GM18873 (cell line): ENCODE data around the gene CYP3A7.
"Not testable (repeated sequence)": the region's sequence is repeated elsewhere in the genome, so short reads cannot be mapped to it uniquely, and the experiment has no call there.

ENCODE experiments used
- ATAC-seq: cut with Tn5 transposase; IDR thresholded peaks from one replicate; pipeline ENCODE4 v1.9.1; 2021; ENCODE audit warnings: mild to moderate bottlenecking, moderate library complexity, moderate number of reproducible peaks; ENCODE audit not compliant: unreplicated experiment, low FRiP score

The CYP3A7 gene

DNA sequence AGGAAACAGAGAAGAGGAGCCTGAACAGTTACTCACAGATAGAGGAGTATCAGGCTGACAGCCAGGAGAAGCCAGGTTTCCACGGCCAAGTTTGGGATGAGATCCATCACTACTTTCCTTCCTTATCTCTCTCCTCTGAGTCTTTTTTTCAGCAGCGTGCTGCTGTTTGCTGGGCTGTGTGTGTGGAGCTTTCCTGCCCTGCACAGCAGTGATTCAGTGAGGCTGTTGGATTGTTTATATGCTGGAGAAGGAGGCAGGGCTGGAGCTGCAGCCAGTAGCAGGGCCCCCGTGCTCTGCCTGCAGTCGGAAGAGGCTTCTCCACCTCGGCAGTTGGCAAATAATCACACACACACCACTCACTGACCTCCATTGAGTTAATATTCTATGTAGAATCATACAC, at the start of gene CYP3A7:
TSS of gene CYP3A7 (minus strand) at position 210 of the 400 bp plus-strand sequence. CDS start at position 107, 103 bp downstream.
- ATAC-seq: no peak

DNA sequence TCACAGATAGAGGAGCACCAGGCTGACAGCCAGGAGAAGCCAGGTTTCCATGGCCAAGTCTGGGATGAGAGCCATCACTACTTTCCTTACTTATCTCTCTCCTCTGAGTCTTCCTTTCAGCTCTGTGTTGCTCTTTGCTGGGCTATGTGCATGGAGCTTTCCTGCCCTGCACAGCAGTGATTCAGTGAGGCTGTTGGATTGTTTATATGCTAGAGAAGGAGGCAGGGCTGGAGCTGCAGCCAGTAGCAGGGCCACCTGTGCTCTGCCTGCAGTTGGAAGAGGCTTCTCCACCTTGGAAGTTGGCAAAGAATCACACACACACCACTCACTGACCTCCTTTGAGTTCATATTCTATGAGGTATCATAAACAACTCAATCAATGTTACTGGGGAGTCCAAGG, 49.0 kb upstream of the CYP3A7 start, which contains the start of gene CYP3A4:
TSS of gene CYP3A4 (minus strand) at position 178 of the 400 bp plus-strand sequence. CDS start at position 75, 103 bp downstream.
- ATAC-seq: no peak

DNA sequence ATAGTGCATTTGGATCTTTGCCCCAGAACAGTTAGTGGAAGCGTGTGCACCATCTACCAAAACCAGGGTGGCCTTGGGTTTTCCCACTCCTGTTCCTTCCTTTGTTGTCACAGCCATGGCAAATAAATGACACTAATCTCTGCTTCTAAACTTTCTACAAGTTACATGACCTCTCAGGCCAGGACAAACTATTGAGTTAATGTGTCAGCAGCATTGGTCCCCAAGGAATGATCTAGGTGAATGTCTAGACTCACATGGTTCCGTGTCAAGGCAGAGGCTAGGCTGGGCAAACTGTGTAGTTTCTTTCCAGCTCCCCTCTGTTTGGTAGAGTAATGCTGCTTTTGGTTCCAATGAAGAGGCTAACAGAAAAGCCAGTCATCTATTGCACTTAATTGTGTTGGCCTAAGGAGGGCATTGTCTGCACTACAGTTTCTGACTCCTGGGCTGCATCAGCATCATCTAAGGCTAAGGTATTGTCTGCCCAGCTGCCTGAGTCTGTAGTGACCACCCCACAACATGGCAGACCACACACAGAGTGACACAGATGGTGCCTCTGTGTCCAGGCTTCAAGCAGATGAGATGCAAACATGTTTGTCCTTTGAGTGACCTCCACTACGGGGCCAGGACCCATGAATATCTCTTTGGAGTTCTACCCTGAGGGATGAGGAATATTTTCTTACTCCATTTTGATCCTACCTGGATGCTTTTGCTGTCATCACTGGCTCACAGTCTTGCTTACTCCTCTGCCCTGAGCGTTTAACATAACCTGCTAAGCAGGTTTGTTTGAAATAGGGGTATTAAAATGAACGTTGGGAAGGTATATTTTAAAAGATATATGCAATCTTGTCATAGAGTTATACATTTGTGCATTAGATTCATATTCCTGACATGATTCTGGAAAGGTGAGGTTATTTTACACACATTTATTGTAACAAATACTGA, 47.3 kb upstream of the CYP3A7 start:
- ATAC-seq: no peak

DNA sequence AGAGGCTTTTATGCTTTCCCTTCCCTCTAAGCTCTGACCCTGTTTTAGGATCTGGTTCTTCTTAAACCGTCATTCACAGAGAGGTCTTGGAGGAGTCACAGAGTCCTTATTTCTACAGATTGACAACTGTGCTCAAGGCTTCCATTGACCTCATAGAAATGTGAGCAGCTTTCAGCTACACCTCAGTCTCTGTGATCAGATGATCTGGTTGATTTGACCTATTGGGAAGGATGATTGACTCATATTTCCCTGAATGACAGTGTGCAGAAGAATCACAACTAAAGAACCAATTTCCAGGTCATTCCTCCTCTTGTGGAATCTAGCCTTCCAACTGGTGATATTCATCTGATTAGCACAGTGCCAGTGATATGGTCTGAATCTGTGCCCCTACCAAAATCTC, 45.6 kb upstream of the CYP3A7 start:
- no peak for ATAC-seq

DNA sequence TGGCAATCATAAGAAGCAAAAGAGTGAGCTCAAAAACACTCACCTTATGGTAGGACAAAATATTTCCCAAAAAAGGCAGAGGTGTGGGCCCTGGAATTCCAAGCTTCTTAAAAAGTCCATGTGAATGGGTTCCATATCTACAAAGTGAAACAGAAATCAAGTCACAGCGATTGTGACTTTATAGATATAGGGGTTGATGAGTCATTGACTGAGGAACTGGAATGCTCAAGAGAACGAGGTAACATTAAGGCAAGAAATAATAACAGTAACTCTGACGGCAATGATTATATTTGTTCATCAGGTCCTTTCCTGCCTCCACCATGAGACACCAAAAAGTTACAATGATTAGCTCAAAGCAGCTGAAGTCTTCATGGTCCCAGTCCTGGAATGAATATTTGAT, 45.0 kb upstream of the CYP3A7 start:
- ATAC-seq: no peak

DNA sequence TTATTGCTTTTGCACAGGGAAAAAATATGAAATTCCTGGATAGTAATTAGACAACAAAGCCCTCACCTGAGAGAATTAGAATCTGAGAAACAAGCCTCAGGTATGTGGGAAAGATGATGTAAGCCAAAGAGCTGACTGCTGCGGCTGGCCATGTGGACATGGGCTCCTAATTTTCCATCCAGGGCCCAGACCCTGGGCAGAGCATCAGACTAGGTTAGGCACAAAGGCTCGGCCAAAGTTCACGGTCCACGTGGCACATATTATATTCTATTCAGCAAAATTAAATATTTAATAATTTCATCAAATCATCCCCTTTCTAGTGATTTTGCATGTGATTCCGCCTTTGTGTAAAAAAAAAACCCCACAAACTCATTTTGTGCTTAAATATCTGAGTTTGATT, 43.9 kb upstream of the CYP3A7 start:
- ATAC-seq: no peak

DNA sequence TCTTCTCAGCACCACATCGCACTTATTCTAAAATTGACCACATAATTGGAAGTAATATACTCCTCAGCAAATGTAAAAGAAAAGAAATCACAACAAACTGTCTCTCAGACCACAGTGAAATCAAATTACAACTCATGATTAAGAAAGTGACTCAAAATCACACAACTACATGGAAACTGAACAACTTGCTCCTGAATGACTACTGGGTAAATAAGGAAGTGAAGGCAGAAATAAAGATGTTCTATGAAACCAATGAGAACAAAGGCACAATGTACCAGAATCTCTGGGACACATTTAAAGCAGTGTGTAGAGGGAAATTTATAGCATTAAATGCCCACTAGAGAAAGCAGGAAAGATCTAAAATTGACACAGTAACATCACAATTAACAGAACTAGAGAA, 38.4 kb upstream of the CYP3A7 start:
- not testable (repeated sequence) for ATAC-seq

DNA sequence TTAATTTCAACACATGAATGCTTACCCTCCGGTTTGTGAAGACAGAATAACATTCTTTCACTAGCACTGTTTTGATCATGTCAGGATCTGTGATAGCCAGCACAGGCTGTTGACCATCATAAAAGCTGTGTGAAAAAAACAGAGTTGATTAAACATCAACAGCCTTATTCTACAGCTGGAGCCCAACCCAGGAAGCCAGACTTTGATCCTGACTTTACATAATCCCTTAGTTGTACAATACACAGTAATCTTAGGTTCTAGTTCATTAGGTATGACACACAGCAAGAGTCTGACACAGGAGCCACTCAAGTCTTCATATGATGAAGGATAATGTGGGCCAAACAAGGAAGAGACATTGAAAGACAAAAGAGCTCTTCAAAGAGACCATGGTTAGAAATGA, 37.6 kb upstream of the CYP3A7 start:
- no peak for ATAC-seq

DNA sequence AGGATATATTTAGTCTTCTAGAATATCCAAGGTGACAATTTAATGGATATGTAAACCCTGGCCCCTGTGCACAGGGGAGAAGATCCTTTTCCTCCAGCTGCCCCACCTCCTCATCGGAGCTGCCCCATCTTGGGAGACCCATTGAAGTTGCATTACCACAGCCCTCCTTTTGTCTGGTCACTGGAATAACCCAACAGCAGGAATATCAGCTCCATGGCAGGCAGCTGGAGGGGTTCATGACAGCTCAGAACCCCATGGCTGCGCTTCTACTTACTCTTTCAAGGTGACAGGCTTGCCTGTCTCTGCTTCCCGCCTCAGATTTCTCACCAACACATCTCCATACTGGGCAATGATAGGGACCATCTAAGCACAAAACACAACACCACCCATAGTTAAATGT, 34.5 kb upstream of the CYP3A7 start:
- ATAC-seq: not testable (repeated sequence)

DNA sequence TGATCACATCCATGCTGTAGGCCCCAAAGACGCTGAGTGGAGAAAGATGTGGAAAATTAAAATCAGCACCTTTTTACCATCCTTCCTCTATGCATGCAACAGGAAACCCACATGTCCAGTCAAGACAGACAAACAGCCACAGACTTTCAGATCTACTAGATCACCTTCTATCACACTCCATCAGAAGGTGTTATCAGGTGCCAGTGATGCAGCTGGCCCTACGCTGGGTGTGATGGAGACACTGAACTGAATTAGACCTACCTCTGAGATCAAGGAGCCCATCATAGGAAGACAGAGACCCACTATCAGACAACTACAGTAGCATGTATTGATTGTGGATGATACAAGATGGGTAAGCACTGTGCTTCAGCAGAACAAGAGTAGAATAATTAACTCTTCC, 33.5 kb upstream of the CYP3A7 start:
- ATAC-seq: no peak

DNA sequence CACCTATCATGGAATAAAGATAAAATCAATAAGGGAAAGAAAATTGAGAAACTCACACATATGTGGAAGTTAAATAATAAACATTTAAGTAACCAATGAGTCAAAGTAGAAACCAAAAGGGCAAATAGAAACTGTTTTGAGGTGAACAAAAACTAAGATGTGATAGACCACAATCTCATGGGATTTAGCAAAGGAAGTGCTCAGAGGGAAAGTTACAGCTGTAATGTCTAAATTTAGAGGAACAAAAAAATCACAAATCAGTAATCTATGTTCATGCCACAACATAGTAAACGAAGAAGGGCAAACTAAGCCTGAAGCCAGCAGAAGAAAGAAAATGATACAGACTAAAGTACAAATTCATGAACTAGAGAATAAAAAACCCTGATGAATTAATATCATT, 32.7 kb upstream of the CYP3A7 start:
- ATAC-seq: peak; percentile 79

DNA sequence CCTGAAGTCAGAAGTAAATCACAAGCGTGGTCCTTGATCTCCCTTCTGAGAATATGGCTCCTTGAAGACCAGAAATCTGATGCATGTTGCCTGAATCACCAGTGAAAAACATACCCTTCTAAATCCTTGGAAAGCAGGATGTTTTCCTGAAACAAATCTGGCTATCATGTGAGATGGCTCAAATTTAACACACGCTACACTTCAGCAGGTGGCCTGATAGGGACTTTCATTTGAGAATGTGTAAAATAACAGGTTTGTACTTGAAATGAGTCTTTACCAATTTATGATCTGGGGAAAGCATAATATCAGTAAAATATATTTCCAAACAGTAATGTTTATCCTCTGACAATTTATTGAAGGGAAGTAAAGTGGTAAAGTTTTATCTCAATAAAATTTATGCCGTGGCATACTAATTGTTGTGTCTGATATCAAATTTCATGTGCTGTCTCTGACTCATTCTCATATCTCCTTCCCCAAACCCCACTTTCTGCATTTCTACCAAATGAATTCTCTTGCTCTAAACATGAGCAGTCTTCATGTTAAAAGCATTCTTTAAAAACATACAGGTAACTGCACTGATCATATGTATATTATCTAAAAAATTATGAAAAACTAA, 31.6 kb upstream of the CYP3A7 start:
- no peak for ATAC-seq

DNA sequence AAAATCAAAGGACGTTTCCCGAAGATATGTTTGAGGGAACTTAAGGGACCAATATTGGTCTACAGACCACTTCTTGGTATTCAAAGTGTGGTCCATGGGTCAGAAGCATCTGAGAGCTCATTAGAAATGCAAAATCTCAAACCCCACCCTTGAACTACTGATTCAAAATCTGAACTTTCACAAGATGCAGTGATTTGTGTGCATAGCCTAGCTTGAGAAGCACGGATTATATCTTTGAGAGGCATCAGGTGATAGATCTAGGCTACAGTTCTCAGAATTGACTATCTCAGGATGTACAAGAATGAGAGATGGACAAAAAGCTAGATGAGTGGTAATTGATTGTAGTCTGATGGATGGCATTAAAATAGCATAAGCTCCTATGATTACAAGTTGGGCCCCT, 29.5 kb upstream of the CYP3A7 start:
- ATAC-seq: no peak

DNA sequence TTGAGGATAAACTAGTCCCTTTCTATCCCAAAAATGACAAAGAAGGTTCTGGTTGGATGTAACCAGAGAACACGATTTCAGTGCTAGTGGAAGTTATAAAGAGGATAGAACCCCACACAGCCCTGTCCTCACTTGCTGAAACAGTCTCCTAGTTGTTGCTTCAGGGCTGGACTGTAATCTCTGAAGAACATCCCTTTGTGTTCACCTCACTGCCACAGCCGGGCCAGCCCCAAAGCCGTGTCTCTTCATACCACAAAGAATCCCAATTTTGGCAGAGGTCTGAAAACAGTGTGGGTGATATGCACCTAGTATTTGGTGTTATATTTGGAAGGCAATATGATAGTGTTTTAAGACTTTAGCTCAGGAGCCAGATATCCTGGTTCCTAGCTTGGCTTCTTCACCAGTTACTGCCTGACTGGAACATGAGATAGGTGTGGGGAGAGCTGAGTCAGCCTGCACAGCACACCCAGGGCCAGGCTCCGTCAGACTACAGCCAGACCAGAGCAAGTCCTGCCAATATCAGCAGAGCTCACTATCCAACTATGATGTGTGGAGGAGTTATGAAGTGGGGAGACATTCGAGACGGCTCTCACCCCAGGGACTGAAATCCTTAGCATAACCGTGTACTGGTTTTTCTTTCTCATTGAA, 27.8 kb upstream of the CYP3A7 start:
- no peak for ATAC-seq

DNA sequence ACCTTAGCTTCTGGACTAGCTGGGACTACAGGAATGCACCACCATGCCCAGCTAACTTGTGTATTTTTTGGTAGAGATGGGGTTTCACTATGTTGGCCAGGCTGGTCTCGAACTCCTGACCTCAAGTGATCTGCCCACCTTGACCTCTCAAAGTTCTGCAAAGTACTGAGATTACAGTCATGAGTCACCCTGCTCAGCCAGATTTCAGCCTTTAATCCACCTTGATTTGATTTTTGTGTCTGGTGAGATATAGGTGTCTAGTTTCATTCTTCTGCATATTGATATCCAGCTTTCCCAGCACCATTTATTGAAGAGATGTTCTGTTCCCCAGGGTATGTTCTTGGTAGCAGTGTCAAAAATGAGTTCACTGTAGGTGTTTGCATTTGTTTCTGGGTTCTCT, 20.1 kb upstream of the CYP3A7 start:
- no peak for ATAC-seq

DNA sequence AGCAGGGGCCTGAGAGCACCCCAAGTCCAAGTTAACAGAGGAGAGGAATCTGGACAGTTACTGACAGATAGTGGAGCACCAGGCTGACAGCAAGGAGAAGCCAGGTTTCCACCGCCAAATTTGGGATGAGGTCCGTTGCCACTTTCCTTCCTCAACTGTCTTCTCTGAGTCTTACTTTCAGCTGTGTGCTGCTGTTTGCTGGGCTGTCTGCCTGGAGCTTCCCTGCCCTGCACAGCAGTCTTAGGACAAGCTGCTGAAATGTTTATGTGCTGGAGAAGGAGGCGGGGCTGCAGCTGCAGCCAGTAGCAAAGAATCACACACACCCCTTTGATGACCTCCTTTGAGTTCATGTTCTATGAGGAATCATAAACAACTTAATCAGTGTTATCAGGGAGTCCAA, 17.4 kb upstream of the CYP3A7 start:
- ATAC-seq: no peak

DNA sequence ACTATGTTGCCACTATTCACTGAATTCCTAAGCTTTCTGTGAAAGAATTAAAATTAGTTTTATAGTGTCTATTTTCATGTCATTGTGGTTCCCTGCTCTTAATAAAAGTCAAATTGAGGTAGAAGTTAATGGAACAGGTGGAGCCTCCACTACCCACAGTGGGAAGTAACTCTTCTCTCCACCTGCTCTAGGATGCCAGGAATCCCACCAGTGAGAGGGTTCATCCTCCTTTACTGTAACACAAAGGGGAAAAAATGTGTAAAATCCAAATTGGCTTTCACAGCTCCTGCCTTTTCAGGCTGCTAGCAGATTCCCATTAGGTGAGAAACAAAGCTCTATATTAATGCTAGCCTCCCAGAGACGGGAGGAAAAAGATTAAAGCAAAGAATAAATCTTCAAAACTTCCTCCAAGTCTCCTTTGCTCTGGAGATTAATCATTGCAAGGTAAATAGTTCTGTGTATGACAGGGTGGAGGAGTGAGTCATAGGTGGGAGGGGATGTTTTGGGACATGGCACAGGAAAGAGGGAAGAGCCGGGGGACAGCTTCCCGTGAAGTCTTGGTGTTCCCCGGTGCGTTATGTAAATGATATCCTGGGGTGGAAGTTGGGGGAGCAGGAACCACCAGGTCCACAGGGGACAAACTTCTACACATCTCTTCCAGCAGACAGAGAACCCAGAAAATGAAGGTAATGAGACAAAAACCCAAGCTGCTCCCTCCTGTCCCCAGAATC, 16.5 kb upstream of the CYP3A7 start:
- not testable (repeated sequence) for ATAC-seq

DNA sequence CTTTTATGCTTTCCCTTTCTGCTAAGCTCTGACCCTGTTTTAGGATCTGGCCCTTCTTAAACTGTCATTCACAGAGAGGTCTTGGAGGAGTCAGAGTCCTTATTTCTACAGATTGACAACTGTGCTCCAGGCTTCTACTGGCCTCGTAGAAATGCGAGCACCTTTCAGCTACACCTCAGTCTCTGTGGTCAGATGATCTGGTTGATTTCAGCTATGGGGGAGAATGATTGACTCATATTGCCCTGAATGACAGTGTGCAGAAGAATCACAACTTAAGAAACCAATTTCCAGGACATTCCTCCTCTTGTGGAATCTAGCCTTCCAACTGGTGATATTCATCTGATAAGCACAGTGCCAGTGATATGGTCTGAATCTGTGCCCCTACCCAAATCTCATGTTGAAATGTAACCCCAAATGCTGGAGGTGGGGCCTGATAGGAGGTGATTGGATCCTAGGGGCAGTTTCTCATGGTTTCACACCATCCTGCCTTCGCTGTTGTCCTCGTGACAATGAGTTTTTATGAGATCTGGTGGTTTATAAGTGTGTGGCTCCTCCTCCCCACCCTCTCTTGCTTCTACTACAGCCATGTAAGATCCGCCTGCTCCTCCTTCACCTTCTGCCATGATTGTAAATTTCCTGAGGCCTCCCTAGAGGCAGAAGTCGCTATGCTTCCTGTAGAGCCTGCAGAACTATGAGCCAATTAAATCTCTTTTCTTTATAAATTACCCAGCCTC, 14.0 kb upstream of the CYP3A7 start:
- ATAC-seq: no peak

DNA sequence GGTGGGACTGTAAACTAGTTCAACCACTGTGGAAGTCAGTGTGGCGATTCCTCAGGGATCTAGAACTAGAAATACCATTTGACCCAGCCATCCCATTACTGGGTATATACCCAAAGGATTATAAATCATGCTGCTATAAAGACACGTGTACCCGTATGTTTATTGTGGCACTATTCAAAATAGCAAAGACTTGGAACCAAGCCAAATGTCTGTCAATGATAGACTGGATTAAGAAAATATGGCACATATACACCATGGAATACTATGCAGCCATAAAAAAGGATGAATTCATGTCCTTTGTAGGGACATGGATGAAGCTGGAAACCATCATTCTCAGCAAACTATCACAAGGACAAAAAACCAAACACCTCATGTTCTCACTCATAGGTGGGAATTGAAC, 11.9 kb upstream of the CYP3A7 start:
- ATAC-seq: not testable (repeated sequence)

DNA sequence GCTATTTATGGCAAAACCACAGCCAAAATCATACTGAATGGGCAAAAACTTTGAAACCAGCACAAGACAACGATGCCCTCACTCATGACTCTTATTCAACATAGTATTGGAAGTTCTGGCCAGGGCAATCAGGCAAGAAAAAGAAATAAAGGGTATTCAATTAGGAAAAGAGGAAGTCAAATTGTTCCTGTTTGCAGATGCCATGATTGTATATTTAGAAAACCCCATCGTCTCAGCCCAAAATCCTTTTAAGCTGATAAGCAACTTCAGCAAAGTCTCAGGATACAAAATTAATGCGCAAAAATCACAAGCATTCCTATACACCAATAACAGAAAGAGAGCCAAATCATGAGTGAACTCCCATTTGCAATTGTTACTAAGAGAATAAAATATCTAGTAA, 10.4 kb upstream of the CYP3A7 start:
- ATAC-seq: not testable (repeated sequence)
